BJ (cell line): ENCODE measurements around the gene KCNAB1. TPM values are rescaled to one million over a fixed set of nuclear protein-coding genes. Genes with fewer than 3 reads are reported as not detected.
A peak's percentile ranks its signal among the peaks of the same experiment; 100 is the strongest.

Experiments
- CTCF ChIA-PET: fragments of 350-600 bp; formaldehyde crosslinking; extraction: SDS; loops from one replicate; lab custom pipeline; 2021; ENCODE audit warnings: antibody characterized with exemption, inconsistent platforms; lab: Yijun Ruan, JAX
- POLR2A ChIA-PET: fragments of 300-600 bp; sonication (Branson Sonifier 250); formaldehyde crosslinking; extraction: SDS; loops from one replicate; lab custom pipeline; 2021; ENCODE audit warnings: antibody characterized with exemption; lab: Charles Lee
- DNase-seq: peaks from one replicate; pipeline ENCODE4 v3.0.0-alpha.2; 2011; ENCODE audit warnings: low read depth
- H3K27me3 ChIP-seq: 2 replicates; pipeline ENCODE4 v1.6.0; 2011; ENCODE audit warnings: low read length; ENCODE audit not compliant: control insufficient read depth, insufficient read depth
- H3K36me3 ChIP-seq: 2 replicates; pipeline ENCODE4 v1.5.1; 2011; ENCODE audit warnings: low read length; ENCODE audit not compliant: control insufficient read depth, insufficient read depth
- H3K4me3 ChIP-seq: 2 replicates; pipeline ENCODE4 v1.5.1; 2011; ENCODE audit warnings: low read depth, mild to moderate bottlenecking, control low read depth, low read length
- CTCF ChIP-seq: IDR thresholded peaks from 2 replicates; pipeline ENCODE4 v1.5.1; 2011; ENCODE audit warnings: low read depth, mild to moderate bottlenecking, control low read depth, inconsistent platforms, low read length, moderate library complexity; ENCODE audit not compliant: insufficient read depth
- polyA plus RNA-seq: library from polyadenylated mRNA; depleted of rRNA; stranded (reverse); fragments of >200 nt; gene quantifications from 2 replicates; pipeline ENCODE4 v1.2.3, GENCODE V29; 2011

KCNAB1 gene
- polyA plus RNA-seq, 1 experiment, result not detected

- Histone ChIP-seq H3K36me3 (no peaks in the 10 kb centered on the region), H3K27me3 (no peaks in the 10 kb centered on the region), H3K4me3 (no peak overlapping the region)
- no peak for DNase-seq
- POLR2A ChIA-PET, result no interaction called here
- no peak for TF ChIP-seq CTCF
- CTCF ChIA-PET, result no interaction called here
These were observed 50.2 kb downstream of the KCNAB1 start for GRCh38 chr3:156170571-156170970.

GRCh38 chr3:156171281-156172267 is 51.2 kb downstream of the KCNAB1 start:
- no peak for TF ChIP-seq CTCF
- ChIA-PET POLR2A (no interaction called here), CTCF (interaction anchor here (1.0 kb wide), 1 partner anchor 347 kb away, joined by 3 read pairs; no protein-coding TSS in a partner anchor)
- no peak for DNase-seq
- H3K27me3 ChIP-seq, result no peaks in the 10 kb centered on the region
- no peak overlapping the region for H3K4me3 ChIP-seq
- no peaks in the 10 kb centered on the region for H3K36me3 ChIP-seq

- no peak for TF ChIP-seq CTCF
- DNase-seq, result no peak
- H3K4me3 ChIP-seq, result no peak overlapping the region
- H3K27me3 ChIP-seq, result no peaks in the 10 kb centered on the region
- POLR2A ChIA-PET, result no interaction called here
- CTCF ChIA-PET, result interaction anchor here (1.0 to 2.8 kb wide), 5 partner anchors 13 to 346 kb away, joined by 3 to 50 read pairs (median 5); no protein-coding TSS in a partner anchor
- H3K36me3 ChIP-seq, result no peaks in the 10 kb centered on the region
These were observed 52.2 kb downstream of the KCNAB1 start for GRCh38 chr3:156172536-156172935.

- H3K36me3 ChIP-seq, result no peaks in the 10 kb centered on the region
- peak; percentile 46 for TF ChIP-seq CTCF
- no peak for DNase-seq
- H3K4me3 ChIP-seq, result no peak overlapping the region
- POLR2A ChIA-PET, result no interaction called here
- CTCF ChIA-PET, result interaction anchor here (0.7 to 2.8 kb wide), 32 partner anchors 10 to 963 kb away, joined by 3 to 50 read pairs (median 4); no protein-coding TSS in a partner anchor
- no peaks in the 10 kb centered on the region for H3K27me3 ChIP-seq
These were observed 54.0 kb downstream of the KCNAB1 start for GRCh38 chr3:156174229-156174847.

- no peak overlapping the region for H3K4me3 ChIP-seq
- ChIA-PET POLR2A (no interaction called here), CTCF (interaction anchor here (0.6 to 2.3 kb wide), 3 partner anchors 33 to 1311 kb away, joined by 3 to 41 read pairs (median 3); no protein-coding TSS in a partner anchor)
- DNase-seq, result no peak
- H3K36me3 ChIP-seq, result no peaks in the 10 kb centered on the region
- no peak for TF ChIP-seq CTCF
- H3K27me3 ChIP-seq, result no peaks in the 10 kb centered on the region
These were observed 55.2 kb downstream of the KCNAB1 start for GRCh38 chr3:156175570-156175969.
